ENCODE results near the gene GRID1.

The GRID1 gene

DNA sequence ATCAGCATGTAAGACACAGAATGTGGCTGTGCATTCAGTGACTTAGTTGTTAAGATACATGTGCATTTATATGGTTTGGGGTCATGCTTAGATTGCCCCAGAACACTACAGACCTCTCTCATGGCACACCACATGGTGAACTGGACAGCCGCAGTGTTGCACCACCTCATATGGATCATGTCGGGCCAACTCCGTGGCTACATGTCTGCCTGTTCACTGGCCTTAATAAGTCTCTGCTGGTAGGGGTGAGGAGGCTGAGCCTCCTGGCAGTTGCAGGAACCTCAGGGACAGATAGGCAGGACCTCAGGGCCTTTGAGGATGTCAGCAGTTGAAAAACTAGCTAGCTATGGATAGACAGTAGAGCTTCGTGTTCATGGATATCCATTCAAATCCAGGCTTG is 751.0 kb downstream of the GRID1 start:
- H3K4me3 ChIP-seq (ENCODE audit: low read length): no peak overlapping the region
- TF ChIP-seq, protein P1, sequence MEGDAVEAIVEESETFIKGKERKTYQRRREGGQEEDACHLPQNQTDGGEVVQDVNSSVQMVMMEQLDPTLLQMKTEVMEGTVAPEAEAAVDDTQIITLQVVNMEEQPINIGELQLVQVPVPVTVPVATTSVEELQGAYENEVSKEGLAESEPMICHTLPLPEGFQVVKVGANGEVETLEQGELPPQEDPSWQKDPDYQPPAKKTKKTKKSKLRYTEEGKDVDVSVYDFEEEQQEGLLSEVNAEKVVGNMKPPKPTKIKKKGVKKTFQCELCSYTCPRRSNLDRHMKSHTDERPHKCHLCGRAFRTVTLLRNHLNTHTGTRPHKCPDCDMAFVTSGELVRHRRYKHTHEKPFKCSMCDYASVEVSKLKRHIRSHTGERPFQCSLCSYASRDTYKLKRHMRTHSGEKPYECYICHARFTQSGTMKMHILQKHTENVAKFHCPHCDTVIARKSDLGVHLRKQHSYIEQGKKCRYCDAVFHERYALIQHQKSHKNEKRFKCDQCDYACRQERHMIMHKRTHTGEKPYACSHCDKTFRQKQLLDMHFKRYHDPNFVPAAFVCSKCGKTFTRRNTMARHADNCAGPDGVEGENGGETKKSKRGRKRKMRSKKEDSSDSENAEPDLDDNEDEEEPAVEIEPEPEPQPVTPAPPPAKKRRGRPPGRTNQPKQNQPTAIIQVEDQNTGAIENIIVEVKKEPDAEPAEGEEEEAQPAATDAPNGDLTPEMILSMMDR (IDR thresholded peaks at IDR 0.05; ENCODE audit: insufficient read depth, low read depth, low read length, missing control alignments): no peak
- no peak for DNase-seq (ENCODE audit: low read depth)

- TF ChIP-seq, protein P1 (IDR thresholded peaks at IDR 0.05; ENCODE audit: insufficient read depth, low read depth, low read length, missing control alignments): no peak
- H3K4me3 ChIP-seq (ENCODE audit: low read length): no peak overlapping the region
- no peak for DNase-seq (ENCODE audit: low read depth)
These were observed 751.6 kb downstream of the GRID1 start for GRCh38 chr10:85614981-85615380.

DNA sequence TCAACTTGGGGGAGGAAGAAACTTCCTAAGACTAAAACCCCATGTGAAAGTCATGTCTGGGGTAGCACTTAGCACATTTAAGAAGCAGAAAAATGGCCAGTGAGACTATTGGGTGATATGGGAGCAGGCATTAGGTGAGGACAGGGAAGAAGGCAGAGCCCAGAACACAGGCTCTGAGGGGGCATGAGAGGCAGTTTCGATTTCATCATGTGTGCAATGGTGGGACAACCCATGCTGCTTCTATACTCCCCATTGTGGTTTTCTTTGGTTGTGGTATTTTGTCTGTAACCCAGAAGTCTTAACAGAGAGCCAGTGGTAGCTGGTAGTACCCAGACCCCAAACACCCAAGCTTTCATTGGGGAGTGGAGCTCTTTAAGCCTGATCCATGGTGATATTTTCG is 752.0 kb downstream of the GRID1 start:
- no peak for DNase-seq (ENCODE audit: low read depth)
- no peak overlapping the region for H3K4me3 ChIP-seq (ENCODE audit: low read length)
- TF ChIP-seq, protein P1 (IDR thresholded peaks at IDR 0.05; ENCODE audit: insufficient read depth, low read depth, low read length, missing control alignments): no peak

GRCh38 chr10:85613391-85613790 is 753.2 kb downstream of the GRID1 start:
- no peak overlapping the region for H3K4me3 ChIP-seq (ENCODE audit: low read length)
- TF ChIP-seq, protein P1 (IDR thresholded peaks at IDR 0.05; ENCODE audit: insufficient read depth, low read depth, low read length, missing control alignments): no peak
- no peak for DNase-seq (ENCODE audit: low read depth)

- no peak for DNase-seq (ENCODE audit: low read depth)
- no peak overlapping the region for H3K4me3 ChIP-seq (ENCODE audit: low read length)
- TF ChIP-seq, protein P1 (IDR thresholded peaks at IDR 0.05; ENCODE audit: insufficient read depth, low read depth, low read length, missing control alignments): peak; percentile 25
These were observed 753.8 kb downstream of the GRID1 start for GRCh38 chr10:85612833-85613232.

GRCh38 chr10:85612378-85612775 is 754.2 kb downstream of the GRID1 start:
- H3K4me3 ChIP-seq (ENCODE audit: low read length): no peak overlapping the region
- TF ChIP-seq, protein P1 (IDR thresholded peaks at IDR 0.05; ENCODE audit: insufficient read depth, low read depth, low read length, missing control alignments): no peak
- DNase-seq (ENCODE audit: low read depth): no peak

- TF ChIP-seq, protein P1 (IDR thresholded peaks at IDR 0.05; ENCODE audit: insufficient read depth, low read depth, low read length, missing control alignments): no peak
- no peak for DNase-seq (ENCODE audit: low read depth)
- H3K4me3 ChIP-seq (ENCODE audit: low read length): no peak overlapping the region
These were observed 754.7 kb downstream of the GRID1 start for GRCh38 chr10:85611746-85612377.
